Neural cell (in vitro differentiated cells): ENCODE data around the gene FYB1. TPM values are rescaled to one million over a fixed set of nuclear protein-coding genes. Genes with fewer than 3 reads are reported as not detected.

Experiments
- H2AFZ ChIP-seq: fragments of 200-600, 300-800 bp; sonication (generic), shearing (Covaris generic); 2 replicates; pipeline ENCODE4 v1.6.0; 2014; ENCODE audit warnings: low read depth, mild to moderate bottlenecking, antibody characterized with exemption, low read length, moderate library complexity
- H3F3A ChIP-seq: fragments of 200-600 bp; shearing (Covaris generic); 2 replicates; pipeline ENCODE4 v1.6.1; 2016; ENCODE audit warnings: mild to moderate bottlenecking, moderate library complexity, mixed read lengths, antibody characterized with exemption, low read length; ENCODE audit not compliant: insufficient read depth, poor library complexity, severe bottlenecking
- H3K27ac ChIP-seq: fragments of 200-600, 300-800 bp; sonication (generic), shearing (Covaris generic); 2 replicates; pipeline ENCODE4 v1.5.1; 2014; ENCODE audit warnings: mild to moderate bottlenecking, low read length, moderate library complexity
- H3K27me3 ChIP-seq: fragments of 300-800, 200-600 bp; sonication (generic), shearing (Covaris generic); 2 replicates; pipeline ENCODE4 v1.6.0; 2014; ENCODE audit warnings: mild to moderate bottlenecking, low read depth, low read length, moderate library complexity; ENCODE audit not compliant: insufficient read depth
- H3K36me3 ChIP-seq: fragments of 300-800, 200-600 bp; sonication (generic), shearing (Covaris generic); 2 replicates; pipeline ENCODE4 v1.5.1; 2014; ENCODE audit warnings: mild to moderate bottlenecking, antibody characterized with exemption, low read length, moderate library complexity; ENCODE audit not compliant: insufficient read depth
- H3K4me2 ChIP-seq: fragments of 300-800, 200-600 bp; sonication (generic), shearing (Covaris generic); 2 replicates; pipeline ENCODE4 v1.6.0; 2014; ENCODE audit warnings: mild to moderate bottlenecking, low read length
- H3K4me3 ChIP-seq: fragments of 300-800, 200-600 bp; sonication (generic), shearing (Covaris generic); 2 replicates; pipeline ENCODE4 v1.5.1; 2014; ENCODE audit warnings: mild to moderate bottlenecking, low read length, moderate library complexity
- H3K79me2 ChIP-seq: fragments of 200-600 bp; shearing (Covaris generic); replicated peaks from 2 replicates; pipeline ENCODE4 v1.6.0; 2014; ENCODE audit warnings: mild to moderate bottlenecking, low read length, moderate library complexity; ENCODE audit not compliant: insufficient read depth
- H3K9ac ChIP-seq: fragments of 300-800, 200-600 bp; sonication (generic), shearing (Covaris generic); 2 replicates; pipeline ENCODE4 v1.6.1; 2016; ENCODE audit warnings: mild to moderate bottlenecking, low read length, mixed read lengths
- H3K9me2 ChIP-seq: fragments of 200-600 bp; shearing (Covaris generic); 2 replicates; pipeline ENCODE4 v1.6.1; 2016; ENCODE audit warnings: mild to moderate bottlenecking, low read length, mixed read lengths; ENCODE audit not compliant: insufficient read depth
- H3K9me3 ChIP-seq: fragments of 200-600, 300-800 bp; sonication (generic), shearing (Covaris generic); 2 replicates; pipeline ENCODE4 v1.6.1; 2016; ENCODE audit warnings: mild to moderate bottlenecking, mixed run types, low read length, moderate library complexity, mixed read lengths
- H4K20me1 ChIP-seq: fragments of 200-600 bp; shearing (Covaris generic); 2 replicates; pipeline ENCODE4 v1.6.1; 2016; ENCODE audit warnings: mild to moderate bottlenecking, mixed run types; ENCODE audit not compliant: insufficient read depth
- CTCF ChIP-seq: fragments of 450-650 bp; IDR thresholded peaks from 2 replicates; pipeline ENCODE4 v1.5.1; 2014; ENCODE audit warnings: antibody characterized with exemption, mild to moderate bottlenecking, moderate library complexity; ENCODE audit not compliant: poor library complexity, severe bottlenecking
- EP300 ChIP-seq: fragments of 450-650 bp; conservative IDR thresholded peaks from 2 replicates; pipeline ENCODE4 v1.6.1; 2014; ENCODE audit warnings: antibody characterized with exemption, mild to moderate bottlenecking, moderate library complexity; ENCODE audit not compliant: poor library complexity, severe bottlenecking
- EZH2 ChIP-seq: fragments of 200-600, 300-800 bp; shearing (Covaris generic), sonication (generic); IDR thresholded peaks from 2 replicates; pipeline ENCODE4 v1.6.1; 2014; ENCODE audit warnings: antibody characterized with exemption, low read length, borderline replicate concordance, mild to moderate bottlenecking; ENCODE audit not compliant: insufficient read depth, poor library complexity, severe bottlenecking
- MXI1 ChIP-seq: fragments of 450-650 bp; conservative IDR thresholded peaks from 2 replicates; pipeline ENCODE4 v1.6.1; 2014; ENCODE audit warnings: antibody characterized with exemption, mild to moderate bottlenecking; ENCODE audit not compliant: poor library complexity, severe bottlenecking
- POLR2AphosphoS5 ChIP-seq: IDR thresholded peaks from 2 replicates; pipeline ENCODE4 v1.6.1; 2012
- RAD21 ChIP-seq: fragments of 450-650 bp; conservative IDR thresholded peaks from 2 replicates; pipeline ENCODE4 v1.6.1; 2014; ENCODE audit warnings: antibody characterized with exemption, mild to moderate bottlenecking, moderate library complexity
- REST ChIP-seq: IDR thresholded peaks from 2 replicates; pipeline ENCODE4 v1.6.1; 2012; ENCODE audit warnings: borderline replicate concordance
- SMC3 ChIP-seq: fragments of 450-650 bp; conservative IDR thresholded peaks from 2 replicates; pipeline ENCODE4 v1.6.1; 2014; ENCODE audit warnings: antibody characterized with exemption, mild to moderate bottlenecking, moderate library complexity; ENCODE audit not compliant: poor library complexity
- TAF1 ChIP-seq: IDR thresholded peaks from 2 replicates; pipeline ENCODE4 v1.6.1; 2012; ENCODE audit warnings: low read depth
- polyA plus RNA-seq: library from polyadenylated mRNA; depleted of rRNA; stranded (reverse); fragments of >200 nt; gene quantifications from 2 replicates; pipeline ENCODE4 v1.2.3, GENCODE V29; 2014

Gene FYB1
- polyA plus RNA-seq, 1 donor from 2014 or later = not detected

- no peak overlapping the region for H3K27ac ChIP-seq
- no peak overlapping the region for H3K4me3 ChIP-seq
- H2AFZ ChIP-seq = no peak overlapping the region
- H3K9ac ChIP-seq = no peak overlapping the region
- no peaks in the 10 kb centered on the region for H3F3A ChIP-seq
- no peaks in the 10 kb centered on the region for H3K27me3 ChIP-seq
- no peaks in the 10 kb centered on the region for H3K79me2 ChIP-seq
- TF ChIP-seq TAF1 (no peak), EZH2 (no peak), CTCF (no peak), RAD21 (no peak), POLR2AphosphoS5 (no peak)
- H4K20me1 ChIP-seq = no peaks in the 10 kb centered on the region
- H3K36me3 ChIP-seq = no peaks in the 10 kb centered on the region
- H3K9me2 ChIP-seq = no peaks in the 10 kb centered on the region
- H3K9me3 ChIP-seq = no peaks in the 10 kb centered on the region
- no peak overlapping the region for H3K4me2 ChIP-seq
Measured at GRCh38 chr5:39156082-39156481, 63.3 kb downstream of the FYB1 start.

GRCh38 chr5:39151745-39152144 lies 67.6 kb downstream of the FYB1 start:
- Histone ChIP-seq H3K36me3 (no peaks in the 10 kb centered on the region), H3K9ac (no peak overlapping the region), H2AFZ (no peak overlapping the region), H3K9me2 (no peaks in the 10 kb centered on the region), H3K27me3 (no peaks in the 10 kb centered on the region), H3K9me3 (no peaks in the 10 kb centered on the region), H3K4me2 (no peak overlapping the region), H4K20me1 (no peaks in the 10 kb centered on the region), H3F3A (no peaks in the 10 kb centered on the region), H3K79me2 (no peaks in the 10 kb centered on the region), H3K27ac (no peak overlapping the region), H3K4me3 (no peak overlapping the region)
- TF ChIP-seq TAF1 = no peak
- no peak for TF ChIP-seq RAD21
- TF ChIP-seq SMC3 = no peak
- no peak for TF ChIP-seq EP300
- no peak for TF ChIP-seq CTCF

- TF ChIP-seq EZH2 (no peak), MXI1 (no peak), SMC3 (no peak), CTCF (no peak), TAF1 (no peak), REST (no peak), POLR2AphosphoS5 (no peak), EP300 (no peak)
- no peak overlapping the region for H3K27ac ChIP-seq
- no peaks in the 10 kb centered on the region for H3K27me3 ChIP-seq
- H3K9me3 ChIP-seq = no peaks in the 10 kb centered on the region
- no peaks in the 10 kb centered on the region for H3K79me2 ChIP-seq
- no peak overlapping the region for H3K4me2 ChIP-seq
- no peaks in the 10 kb centered on the region for H3K9me2 ChIP-seq
- H3K36me3 ChIP-seq = no peaks in the 10 kb centered on the region
- no peak overlapping the region for H3K9ac ChIP-seq
- H2AFZ ChIP-seq = no peak overlapping the region
- H4K20me1 ChIP-seq = no peaks in the 10 kb centered on the region
- H3K4me3 ChIP-seq = no peak overlapping the region
- H3F3A ChIP-seq = no peaks in the 10 kb centered on the region
Measured at GRCh38 chr5:39149966-39150365, 69.4 kb downstream of the FYB1 start.
